Thyroid gland (tissue), 4 donors: ENCODE data around the gene DNAJC13.

Experiments
- CTCF ChIP-seq, 6 experiments: fragments of 200-600 bp in 3 of 6; fragments of 450-650 bp in 3 of 6; sonication (generic) in 3 of 6; IDR thresholded peaks; one replicate each; pipeline ENCODE4 v1.5.1; 2016 to 2019; ENCODE audit warnings: antibody characterized with exemption in 6 of 6, mild to moderate bottlenecking in 2 of 6, inconsistent platforms in 1 of 6, moderate library complexity in 1 of 6
- POLR2A ChIP-seq, 2 donors: fragments of 450-650 bp; IDR thresholded peaks; one replicate each; pipeline ENCODE4 v1.6.1; 2017; ENCODE audit warnings: antibody characterized with exemption in 2 of 2, mild to moderate bottlenecking in 2 of 2, moderate library complexity in 1 of 2

GRCh38 chr3:132486099-132486498 is 68.8 kb downstream of the DNAJC13 start:
- no peak for TF ChIP-seq CTCF (IDR thresholded peaks at IDR 0.05)
- no peak for TF ChIP-seq POLR2A (IDR thresholded peaks at IDR 0.05)
